T-helper 9 cell (primary cell): ENCODE measurements around the gene RASA3.

Source experiments
- DNase-seq: peaks from one replicate; pipeline ENCODE4 v3.0.0-alpha.2; 2020

RASA3 gene

GRCh38 chr13:114013952-114014629 is 118.3 kb downstream of the RASA3 start:
- DNase-seq = no peak

- DNase-seq = no peak
Observed at GRCh38 chr13:114013336-114013735, 119.1 kb downstream of the RASA3 start.

GRCh38 chr13:114012921-114013320 is 119.5 kb downstream of the RASA3 start:
- DNase-seq = no peak

- DNase-seq = no peak
Observed at GRCh38 chr13:114012141-114012540, 120.3 kb downstream of the RASA3 start.

GRCh38 chr13:114011226-114011625 is 121.2 kb downstream of the RASA3 start:
- no peak for DNase-seq

- DNase-seq = no peak
Observed at GRCh38 chr13:114010401-114011101, 121.9 kb downstream of the RASA3 start.

- DNase-seq = no peak
Observed at GRCh38 chr13:114009590-114010400, 122.6 kb downstream of the RASA3 start.

GRCh38 chr13:114008964-114009589 is 123.3 kb downstream of the RASA3 start:
- DNase-seq = no peak

GRCh38 chr13:114007566-114007965 is 124.9 kb downstream of the RASA3 start:
- no peak for DNase-seq

GRCh38 chr13:114005206-114005724 is 127.2 kb downstream of the RASA3 start:
- no peak for DNase-seq

- no peak for DNase-seq
Observed at GRCh38 chr13:114004420-114005205, 127.8 kb downstream of the RASA3 start.

- no peak for DNase-seq
Observed at GRCh38 chr13:114002771-114003321, 129.6 kb downstream of the RASA3 start.

- DNase-seq = no peak
Observed at GRCh38 chr13:114002009-114002544, 130.3 kb downstream of the RASA3 start.

GRCh38 chr13:114001331-114002008 is 131.0 kb downstream of the RASA3 start:
- DNase-seq = no peak

GRCh38 chr13:114000151-114001040 is 132.0 kb downstream of the RASA3 start:
- DNase-seq = no peak

- DNase-seq = no peak
Observed at GRCh38 chr13:113999618-113999910, 132.9 kb downstream of the RASA3 start.

- no peak for DNase-seq
Observed at GRCh38 chr13:113998781-113999617, 133.4 kb downstream of the RASA3 start.

GRCh38 chr13:113997845-113998751 is 134.3 kb downstream of the RASA3 start:
- DNase-seq = no peak
